Inferior parietal cortex (tissue), 1 donor: ENCODE results near the gene UTP11.

ENCODE experiments used
- DNase-seq: peaks from one replicate; pipeline ENCODE4 v3.0.0-alpha.2; 2016; ENCODE audit errors: extremely low spot score

UTP11 gene

GRCh38 chr1:38071312-38072256 lies 59.0 kb downstream of the UTP11 start:
- no peak for DNase-seq

DNA sequence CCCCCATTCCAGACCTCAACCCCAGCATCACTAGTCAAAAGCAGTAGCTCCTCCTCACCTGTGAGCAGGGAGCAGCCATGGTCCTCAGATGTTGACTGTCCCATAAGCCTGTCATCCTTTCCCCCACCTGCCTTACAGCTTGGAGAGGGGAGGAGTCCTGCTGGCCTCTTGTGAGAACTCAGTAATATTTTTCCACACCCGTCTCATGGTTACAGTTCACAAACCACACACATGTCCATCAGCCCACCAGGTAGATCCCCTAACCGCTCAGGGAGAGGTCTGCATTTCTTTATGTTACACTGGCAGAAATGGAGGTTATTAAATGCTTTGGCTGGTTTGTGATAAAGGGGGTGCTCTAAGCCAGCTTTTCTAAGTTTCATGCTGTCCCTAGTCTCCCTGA lies 60.3 kb downstream of the UTP11 start:
- no peak for DNase-seq

DNA sequence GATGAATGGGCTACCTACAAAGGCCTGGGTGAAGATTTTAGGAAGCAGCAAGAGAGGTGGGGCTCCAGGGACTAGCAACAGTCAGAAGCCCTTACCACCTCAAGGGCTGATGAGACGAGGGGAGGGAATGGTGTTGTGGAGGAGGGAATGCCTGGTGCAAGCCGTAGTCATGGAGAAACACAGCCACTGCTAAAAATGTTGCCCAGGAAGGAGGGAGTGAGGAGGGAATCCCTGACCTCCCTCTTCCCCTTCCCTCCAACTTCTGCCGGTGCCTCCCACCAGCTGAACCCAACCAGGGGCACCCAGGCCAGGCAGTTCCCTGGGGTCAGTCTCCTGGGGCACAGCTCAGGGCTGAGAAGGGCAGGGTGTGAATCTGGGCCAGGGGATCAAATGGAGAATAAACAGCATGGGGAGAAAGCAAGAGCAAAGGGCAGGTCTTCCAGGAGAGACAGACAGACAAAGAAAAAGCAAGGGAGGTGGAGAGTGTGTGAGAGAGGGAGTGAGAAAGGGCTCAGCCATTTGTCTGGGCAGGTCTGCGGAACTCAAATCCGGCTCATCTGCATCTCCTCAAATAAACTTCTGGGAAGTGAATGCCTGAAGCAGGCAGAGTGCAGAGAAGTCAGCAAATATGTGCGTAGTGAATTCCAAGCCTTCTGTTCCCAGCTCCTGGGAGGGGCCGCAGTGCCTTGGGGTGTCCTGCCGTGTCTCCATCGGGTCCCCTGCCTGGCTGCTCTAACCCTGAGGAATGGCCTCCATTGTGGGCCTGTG lies 61.2 kb downstream of the UTP11 start:
- no peak for DNase-seq

DNA sequence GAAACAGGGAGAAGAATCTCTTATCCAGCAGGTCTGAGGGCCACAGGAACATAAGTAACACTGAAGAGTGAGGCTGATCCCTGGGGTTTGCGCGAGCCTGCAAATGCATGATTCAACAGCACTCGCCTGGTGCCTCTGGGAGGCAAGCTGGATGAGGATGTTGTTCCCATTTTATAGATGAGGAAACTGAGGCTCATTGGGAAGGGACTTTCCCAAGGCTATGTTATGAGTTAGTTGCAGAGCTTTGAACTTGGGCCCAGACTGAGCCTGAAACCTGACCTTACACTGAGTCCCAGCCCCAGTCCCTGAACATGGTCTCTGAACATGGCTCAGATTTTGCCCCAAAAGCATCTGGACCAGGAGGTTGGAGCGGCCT lies 61.8 kb downstream of the UTP11 start:
- DNase-seq, result no peak
